K562 (cell line): Measurements from ENCODE around the gene ZMIZ1.

Experiments used
- FOSL1 ChIP-seq: fragments of 200-800 bp; sonication (Bioruptor generic); conservative IDR thresholded peaks from 2 replicates; pipeline ENCODE4 v1.6.1; 2016; ENCODE audit warnings: missing genetic modification characterization, missing compliant biosample characterization
- HSF4 ChIP-seq: fragments of 250-450 bp; sonication (Bioruptor Pico); IDR thresholded peaks from 2 replicates; pipeline ENCODE4 v2.1.2; 2022; ENCODE audit warnings: mild to moderate bottlenecking, moderate library complexity, borderline replicate concordance
- NR2C1 ChIP-seq, 2 experiments: fragments of 450-650 bp; IDR thresholded peaks; 2 replicates each; pipeline ENCODE4 v1.6.1; 2017; ENCODE audit warnings: mild to moderate bottlenecking in 2 of 2, antibody characterized with exemption in 1 of 2, inconsistent platforms in 1 of 2, missing compliant biosample characterization in 1 of 2, missing genetic modification characterization in 1 of 2
- SIX5 ChIP-seq, 2 experiments: IDR thresholded peaks; 2 replicates each; pipeline ENCODE4 v1.6.1; 2011; ENCODE audit warnings: low read length in 2 of 2, borderline replicate concordance in 1 of 2, low read depth in 1 of 2, mild to moderate bottlenecking in 1 of 2, moderate library complexity in 1 of 2; ENCODE audit not compliant: insufficient read depth in 1 of 2
- TCF3 ChIP-seq: sonication (generic); formaldehyde crosslinking; IDR thresholded peaks from 2 replicates; pipeline ENCODE4 v1.4.0; 2020; ENCODE audit warnings: mild to moderate bottlenecking, missing genetic modification reagents
- TF ChIP-seq, protein P1 (sequence below), 3 experiments: IDR thresholded peaks in 2 of 3; conservative IDR thresholded peaks in 1 of 3; 2 replicates each; pipeline ENCODE4 v1.5.1; 2011 to 2012; ENCODE audit warnings: low read length in 3 of 3, mild to moderate bottlenecking in 3 of 3, control low read depth in 2 of 3, improper control_type of control experiment in 1 of 3, inconsistent platforms in 1 of 3, low read depth in 1 of 3, mixed read lengths in 1 of 3, moderate library complexity in 1 of 3; ENCODE audit not compliant: insufficient read depth in 2 of 3

DNA sequence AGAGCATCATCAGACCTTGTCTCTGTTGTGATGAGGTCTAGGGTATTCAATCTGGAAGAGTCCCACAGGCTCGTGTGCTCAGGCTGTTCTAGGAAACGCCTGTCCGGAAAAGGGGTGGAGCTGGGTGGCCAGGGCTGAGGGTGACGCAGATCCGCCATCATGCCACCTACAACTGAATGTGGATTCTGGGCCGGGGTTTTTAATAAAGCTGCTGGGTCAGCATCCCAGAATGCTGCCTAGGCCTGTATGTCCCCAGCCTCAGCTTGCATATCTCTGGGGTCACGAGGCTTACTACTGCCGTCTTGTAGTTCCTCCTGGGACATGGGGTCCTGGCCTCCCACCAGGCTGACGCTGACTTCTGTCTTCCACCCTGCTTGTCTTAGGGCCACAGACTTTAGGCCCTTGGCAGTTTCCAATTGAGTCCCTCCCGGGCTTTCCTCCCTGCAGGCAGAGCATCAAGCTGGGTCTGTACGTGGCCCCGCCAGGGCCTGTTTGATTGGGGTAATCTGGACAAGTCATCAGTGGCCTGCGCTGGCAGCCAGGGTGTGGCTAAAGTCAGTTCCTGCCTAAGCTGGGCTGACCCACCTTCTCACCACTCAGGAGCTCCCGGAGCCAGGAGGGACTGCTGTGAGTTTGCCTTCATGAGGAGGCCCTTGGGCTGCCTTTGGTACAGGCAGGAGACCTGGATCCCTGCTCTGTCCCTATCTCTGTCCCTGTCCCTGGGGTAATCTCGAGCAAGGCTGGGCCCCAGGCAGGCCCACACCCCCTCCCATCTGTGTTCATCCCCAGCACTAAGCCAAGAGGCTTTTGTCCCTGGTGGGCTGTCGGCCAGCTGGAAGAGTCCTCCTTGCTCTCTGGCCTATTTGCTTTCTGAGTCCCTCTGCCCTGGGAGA lies 79.9 kb downstream of the ZMIZ1 start:
- TF ChIP-seq FOSL1 (tag) (no peak), NR2C1 (IDR thresholded peaks at IDR 0.05) (no peak), NR2C1 (tag; IDR thresholded peaks at IDR 0.05) (no peak), SIX5 (IDR thresholded peaks at IDR 0.05; ENCODE audit: borderline replicate concordance in 1 of 2, insufficient read depth in 1 of 2, low read depth in 1 of 2, low read length in 2 of 2) (no peak), HSF4 (CRISPR knock-in tag) (no peak), TCF3 (CRISPR knock-in tag) (peak; percentile 39; the same call in 1 of the 2 replicates)
- TF ChIP-seq, protein P1, sequence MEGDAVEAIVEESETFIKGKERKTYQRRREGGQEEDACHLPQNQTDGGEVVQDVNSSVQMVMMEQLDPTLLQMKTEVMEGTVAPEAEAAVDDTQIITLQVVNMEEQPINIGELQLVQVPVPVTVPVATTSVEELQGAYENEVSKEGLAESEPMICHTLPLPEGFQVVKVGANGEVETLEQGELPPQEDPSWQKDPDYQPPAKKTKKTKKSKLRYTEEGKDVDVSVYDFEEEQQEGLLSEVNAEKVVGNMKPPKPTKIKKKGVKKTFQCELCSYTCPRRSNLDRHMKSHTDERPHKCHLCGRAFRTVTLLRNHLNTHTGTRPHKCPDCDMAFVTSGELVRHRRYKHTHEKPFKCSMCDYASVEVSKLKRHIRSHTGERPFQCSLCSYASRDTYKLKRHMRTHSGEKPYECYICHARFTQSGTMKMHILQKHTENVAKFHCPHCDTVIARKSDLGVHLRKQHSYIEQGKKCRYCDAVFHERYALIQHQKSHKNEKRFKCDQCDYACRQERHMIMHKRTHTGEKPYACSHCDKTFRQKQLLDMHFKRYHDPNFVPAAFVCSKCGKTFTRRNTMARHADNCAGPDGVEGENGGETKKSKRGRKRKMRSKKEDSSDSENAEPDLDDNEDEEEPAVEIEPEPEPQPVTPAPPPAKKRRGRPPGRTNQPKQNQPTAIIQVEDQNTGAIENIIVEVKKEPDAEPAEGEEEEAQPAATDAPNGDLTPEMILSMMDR (IDR thresholded peaks at IDR 0.05 in 2 of 3, conservative IDR thresholded peaks at IDR 0.05 in 1 of 3; ENCODE audit: insufficient read depth in 2 of 3, low read depth in 1 of 3, low read length in 3 of 3): no peak
